H1 (cell line): ENCODE results near the gene PLOD1. TPM values are rescaled to one million over a fixed set of nuclear protein-coding genes. Genes with fewer than 3 reads are reported as not detected.

Source experiments
- CTCF ChIA-PET: fragments of 300-600 bp; sonication (Branson Sonifier 250); formaldehyde crosslinking; loops from one replicate; lab custom pipeline; 2021; ENCODE audit not compliant: partially characterized antibody; lab: Charles Lee
- POLR2A ChIA-PET: fragments of 300-600 bp; sonication (Branson Sonifier 250); formaldehyde crosslinking; loops from one replicate; lab custom pipeline; 2021; ENCODE audit warnings: inconsistent platforms; ENCODE audit not compliant: partially characterized antibody; lab: Charles Lee
- DNase-seq, 2 experiments: peaks; one replicate each; pipeline versions ENCODE4 v3.0.0 to v3.0.0-alpha.2; 2010 to 2022; ENCODE audit warnings: low spot score in 2 of 2, low read depth in 1 of 2, mixed read lengths in 1 of 2
- FAIRE-seq: peaks from 2 replicates; lab custom pipeline; 2011; peaks lifted over from hg19 to GRCh38; lab: Jason Lieb, UNC
- H2AFZ ChIP-seq: 2 replicates; pipeline ENCODE4 v1.8.1; 2012; ENCODE audit warnings: low read length, inconsistent platforms
- H2AK5ac ChIP-seq: 2 replicates; pipeline ENCODE4 v1.6.1; 2013; ENCODE audit warnings: low read depth, low read length
- H2BK120ac ChIP-seq: replicated peaks from 2 replicates; pipeline ENCODE3; 2013; ENCODE audit warnings: low read depth, low read length, inconsistent platforms
- H2BK12ac ChIP-seq: 2 replicates; pipeline ENCODE4 v1.6.1; 2013; ENCODE audit warnings: low read depth, low read length
- H2BK15ac ChIP-seq: 2 replicates; pipeline ENCODE4 v1.6.1; 2013; ENCODE audit warnings: low read length
- H2BK20ac ChIP-seq: 2 replicates; pipeline ENCODE4 v1.6.1; 2013; ENCODE audit warnings: low read length
- H2BK5ac ChIP-seq: 2 replicates; pipeline ENCODE4 v1.6.1; 2013; ENCODE audit warnings: low read depth, low read length
- H3K14ac ChIP-seq: 2 replicates; pipeline ENCODE4 v1.6.1; 2013; ENCODE audit warnings: inconsistent platforms; ENCODE audit not compliant: insufficient read length
- H3K18ac ChIP-seq: 2 replicates; pipeline ENCODE4 v1.6.1; 2013; ENCODE audit warnings: low read length; ENCODE audit errors: extremely low read depth
- H3K23ac ChIP-seq: 2 replicates; pipeline ENCODE4 v1.6.1; 2013; ENCODE audit warnings: inconsistent platforms; ENCODE audit not compliant: insufficient read length
- H3K23me2 ChIP-seq: 2 replicates; pipeline ENCODE4 v1.6.1; 2013; ENCODE audit warnings: low read depth, low read length
- H3K27ac ChIP-seq: 2 replicates; pipeline ENCODE4 v1.6.1; 2011; ENCODE audit warnings: low read depth, low read length, inconsistent platforms
- H3K27me3 ChIP-seq, 4 experiments: replicated peaks in 1 of 4; 1 replicate in 1 of 4; 2 replicates in 3 of 4; pipeline versions ENCODE4 v1.6.1 to v1.8.1; 2011 to 2013; ENCODE audit warnings: low read length in 3 of 4, mild to moderate bottlenecking in 3 of 4, inconsistent platforms in 2 of 4, mixed read lengths in 2 of 4, moderate library complexity in 1 of 4; ENCODE audit not compliant: control insufficient read depth in 3 of 4, insufficient read depth in 3 of 4; ENCODE audit errors: extremely low read depth in 1 of 4
- H3K36me3 ChIP-seq, 4 experiments: 2 replicates each; pipeline versions ENCODE4 v1.6.1 to v1.8.1; 2011 to 2013; ENCODE audit warnings: mild to moderate bottlenecking in 4 of 4, low read length in 3 of 4, moderate library complexity in 2 of 4, control low read depth in 1 of 4, inconsistent platforms in 1 of 4; ENCODE audit not compliant: insufficient read depth in 4 of 4, control insufficient read depth in 2 of 4
- H3K4ac ChIP-seq: replicated peaks from 2 replicates; pipeline ENCODE3; 2013; ENCODE audit warnings: low read length, low read depth, mixed read lengths, inconsistent platforms; ENCODE audit not compliant: insufficient read length
- H3K4me1 ChIP-seq, 4 experiments: replicated peaks in 1 of 4; 1 replicate in 1 of 4; 2 replicates in 3 of 4; pipeline versions ENCODE4 v1.6.1 to v1.8.1; 2011 to 2013; ENCODE audit warnings: low read length in 3 of 4, inconsistent platforms in 2 of 4, mixed read lengths in 1 of 4; ENCODE audit not compliant: insufficient read depth in 4 of 4, control insufficient read depth in 3 of 4
- H3K4me2 ChIP-seq, 2 experiments: 2 replicates each; pipeline versions ENCODE4 v1.6.1 to v1.8.1; 2011 to 2013; ENCODE audit warnings: low read depth in 2 of 2, low read length in 2 of 2, control low read depth in 1 of 2, inconsistent platforms in 1 of 2, mild to moderate bottlenecking in 1 of 2; ENCODE audit not compliant: insufficient read depth in 1 of 2
- H3K4me3 ChIP-seq, 4 experiments: fragments of 200-600, 300-600 bp in 1 of 4; sonication (generic), shearing (Covaris generic), sonication (Bioruptor Twin) in 1 of 4; 2 replicates each; pipeline versions ENCODE4 v1.5.1 to v1.8.1; 2011 to 2016; ENCODE audit warnings: low read length in 4 of 4, low read depth in 3 of 4, control low read depth in 2 of 4, inconsistent platforms in 2 of 4, mild to moderate bottlenecking in 2 of 4, mixed read lengths in 1 of 4, moderate library complexity in 1 of 4; ENCODE audit not compliant: insufficient read depth in 2 of 4; ENCODE audit errors: extremely low read depth in 1 of 4
- H3K56ac ChIP-seq: replicated peaks from 2 replicates; pipeline ENCODE3; 2013; ENCODE audit warnings: low read depth, mild to moderate bottlenecking, mixed read lengths, low read length, inconsistent platforms; ENCODE audit not compliant: insufficient read length
- H3K79me1 ChIP-seq: 2 replicates; pipeline ENCODE4 v1.6.1; 2013; ENCODE audit warnings: low read depth, low read length, control low read depth
- H3K79me2 ChIP-seq, 2 experiments: 2 replicates each; pipeline versions ENCODE4 v1.6.1 to v1.8.1; 2012 to 2013; ENCODE audit warnings: low read length in 2 of 2, mild to moderate bottlenecking in 2 of 2, inconsistent platforms in 1 of 2; ENCODE audit not compliant: insufficient read depth in 2 of 2, control insufficient read depth in 1 of 2
- H3K9ac ChIP-seq, 4 experiments: replicated peaks in 1 of 4; 1 replicate in 1 of 4; 2 replicates in 3 of 4; pipeline versions ENCODE4 v1.6.1 to v1.8.1; 2011 to 2013; ENCODE audit warnings: low read depth in 3 of 4, low read length in 3 of 4, control low read depth in 2 of 4, mild to moderate bottlenecking in 2 of 4, moderate library complexity in 2 of 4, inconsistent platforms in 1 of 4; ENCODE audit errors: extremely low read depth in 1 of 4
- H3K9me3 ChIP-seq, 2 experiments: 2 replicates each; pipeline versions ENCODE4 v1.6.1 to v1.8.1; 2012 to 2013; ENCODE audit warnings: mild to moderate bottlenecking in 2 of 2, moderate library complexity in 2 of 2, control low read depth in 1 of 2, inconsistent platforms in 1 of 2, low read depth in 1 of 2, low read length in 1 of 2, mixed read lengths in 1 of 2; ENCODE audit not compliant: insufficient read depth in 2 of 2
- H4K20me1 ChIP-seq, 2 experiments: replicated peaks in 1 of 2; 2 replicates each; pipeline versions ENCODE3 to v1.8.1; 2011 to 2013; ENCODE audit warnings: inconsistent platforms in 2 of 2, low read length in 2 of 2, mild to moderate bottlenecking in 1 of 2; ENCODE audit not compliant: insufficient read depth in 2 of 2, control insufficient read depth in 1 of 2
- H4K5ac ChIP-seq: 2 replicates; pipeline ENCODE4 v1.6.1; 2013; ENCODE audit warnings: low read length, low read depth, mixed read lengths, inconsistent platforms; ENCODE audit not compliant: insufficient read length
- H4K8ac ChIP-seq: 2 replicates; pipeline ENCODE4 v1.8.0; 2013; ENCODE audit warnings: mild to moderate bottlenecking, moderate library complexity, low read length, inconsistent platforms; ENCODE audit not compliant: insufficient read depth; ENCODE audit errors: extremely low read depth
- H4K91ac ChIP-seq: replicated peaks from 2 replicates; pipeline ENCODE3; 2013; ENCODE audit warnings: low read length, mixed read lengths, inconsistent platforms; ENCODE audit not compliant: insufficient read length
- SIRT6 ChIP-seq: IDR thresholded peaks from one replicate; pipeline ENCODE4 v1.7.1; 2012; ENCODE audit warnings: low read length, inconsistent platforms
- WGBS, 2 experiments: shearing (Covaris generic) in 1 of 2; methylation state at CpG; one replicate each; pipeline versions ENCODE4 v1.1.6 to v1.1.7; 2013 to 2015; ENCODE audit warnings: low lambda C conversion rate in 2 of 2, mixed read lengths in 2 of 2, inconsistent platforms in 1 of 2, low coverage in 1 of 2, missing lambda C conversion rate in 1 of 2; ENCODE audit not compliant: insufficient replicate concordance in 2 of 2, insufficient coverage in 1 of 2, insufficient read length in 1 of 2; ENCODE audit errors: extremely low coverage in 1 of 2, missing lambda C conversion rate in 1 of 2; 5-methylcytosine and 5-hydroxymethylcytosine counted together
- polyA plus RNA-seq, 7 experiments: library from polyadenylated mRNA; depleted of rRNA in 3 of 7; stranded (reverse) in 5 of 7; unstranded in 2 of 7; fragments of >200 nt in 5 of 7; fragments of 200-250 nt in 2 of 7; gene quantifications; 1 replicate in 5 of 7; 2 replicates in 1 of 7; 4 replicates in 1 of 7; pipeline versions ENCODE4 v1.2.1 to v1.2.3, GENCODE V29; 2011 to 2013; ENCODE audit warnings: missing spikeins in 2 of 7, mixed read lengths in 2 of 7
- total RNA-seq: library from RNA; stranded (reverse); fragmentation: NEBNext Ultra II Directional; extraction: Animal tissue kit (Norgen Biotek cat#: 25700); gene quantifications from 2 replicates; pipeline ENCODE4 v1.2.1, GENCODE V29; 2021

The PLOD1 gene
- total and polyA plus RNA-seq, 2 of the 8 experiments (the other 6 are each of a cell fraction or from before 2014, with no cell fraction given): 44.9 to 51.8 TPM

GRCh38 chr1:12003762-12004161 is 69.2 kb downstream of the PLOD1 start:
- Histone ChIP-seq H3K4me3 (no peak overlapping the region), H2BK20ac (no peak overlapping the region), H3K36me3 (peaks cover 42 to 73% (median 64%) of the 10 kb centered on the region in 4 experiments), H2AFZ (no peak overlapping the region), H3K4me1 (no peaks in the 10 kb centered on the region), H3K27me3 (no peaks in the 10 kb centered on the region), H4K20me1 (peaks cover 0 to 11% of the 10 kb centered on the region in 2 experiments), H2AK5ac (no peak overlapping the region), H3K79me2 (no peaks in the 10 kb centered on the region), H3K4ac (no peak overlapping the region), H3K18ac (no peak overlapping the region), H2BK12ac (no peak overlapping the region), H3K14ac (no peak overlapping the region), H3K56ac (no peak overlapping the region), H3K4me2 (no peak overlapping the region), H3K27ac (no peak overlapping the region), H3K23ac (no peak overlapping the region), H2BK5ac (no peak overlapping the region), H3K9me3 (peaks cover 0 to 7% of the 10 kb centered on the region in 2 experiments; a peak in 1 of 4 replicates), H3K23me2 (no peaks in the 10 kb centered on the region), H4K8ac (no peak overlapping the region), H3K79me1 (no peaks in the 10 kb centered on the region; the same call in 1 of the 2 replicates), H4K5ac (no peak overlapping the region), H4K91ac (no peak overlapping the region), H2BK15ac (no peak overlapping the region), H3K9ac (no peak overlapping the region), H2BK120ac (no peak overlapping the region)
- POLR2A ChIA-PET: interaction anchor here (0.7 to 1.5 kb wide), 4 partner anchors 23 to 196 kb away, joined by 3 to 5 read pairs (median 3); partner anchors contain the start of gene MFN2
- CTCF ChIA-PET: interaction anchor here (0.6 to 1.5 kb wide), 8 partner anchors 9 to 308 kb away, joined by 3 to 5 read pairs (median 3); no protein-coding TSS in a partner anchor
- 92% methylated on average over 12 of the region's 12 CpGs; no CpG with 5 or more reads in 1 of the 2 experiments for WGBS, 2 experiments
- TF ChIP-seq SIRT6: no peak
- FAIRE-seq (no peak), DNase-seq (no peak)
